CD4-positive, alpha-beta T cell (primary cell): ENCODE data around the gene COPE. TPM values are rescaled to one million over a fixed set of nuclear protein-coding genes. Genes with fewer than 3 reads are reported as not detected.
A peak's percentile ranks its signal among the peaks of the same experiment; 100 is the strongest.

ENCODE experiments used
- ATAC-seq: fragments of 200-7000 bp; cut with Tn5 transposase; one replicate; pipeline ENCODE4 v1.10.0; 2022; ENCODE audit warnings: mild to moderate bottlenecking; ENCODE audit not compliant: poor library complexity
- CTCF ChIA-PET: fragments of 350-600 bp; sonication (Branson Sonifier 250); formaldehyde crosslinking; loops from one replicate; lab custom pipeline; 2021; ENCODE audit warnings: antibody characterized with exemption, inconsistent platforms; lab: Charles Lee
- POLR2A ChIA-PET: fragments of 350-600 bp; sonication (Branson Sonifier 250); formaldehyde crosslinking; loops from one replicate; lab custom pipeline; 2021; ENCODE audit warnings: antibody characterized with exemption, inconsistent platforms; lab: Charles Lee
- DNase-seq, 14 experiments: peaks; one replicate each; pipeline ENCODE4 v3.0.0-alpha.2; 2013 to 2020; ENCODE audit warnings: mixed read lengths in 2 of 14
- H3K27ac ChIP-seq, 2 donors: one replicate each; pipeline versions ENCODE4 v1.5.1 to v1.7.0; 2013; ENCODE audit warnings: low read length in 2 of 2, low read depth in 1 of 2, mild to moderate bottlenecking in 1 of 2
- H3K27me3 ChIP-seq, 2 experiments: 1 replicate in 1 of 2; 2 replicates in 1 of 2; pipeline versions ENCODE4 v1.6.1 to v1.7.0; 2013; ENCODE audit warnings: low read length in 2 of 2, control low read depth in 1 of 2, mild to moderate bottlenecking in 1 of 2, moderate library complexity in 1 of 2; ENCODE audit not compliant: insufficient read depth in 2 of 2, control insufficient read depth in 1 of 2
- H3K36me3 ChIP-seq: one replicate; pipeline ENCODE4 v1.6.1; 2013; ENCODE audit warnings: low read length, control low read depth; ENCODE audit not compliant: insufficient read depth
- H3K4me1 ChIP-seq: one replicate; pipeline ENCODE4 v1.6.1; 2013; ENCODE audit warnings: low read length, control low read depth; ENCODE audit not compliant: insufficient read depth
- H3K4me3 ChIP-seq: one replicate; pipeline ENCODE4 v1.5.1; 2013; ENCODE audit warnings: mild to moderate bottlenecking, low read length, moderate library complexity
- H3K9me3 ChIP-seq, 2 experiments: 1 replicate in 1 of 2; 2 replicates in 1 of 2; pipeline versions ENCODE4 v1.6.1 to v1.7.0; 2013; ENCODE audit warnings: low read length in 2 of 2, mild to moderate bottlenecking in 2 of 2, control low read depth in 1 of 2, moderate library complexity in 1 of 2; ENCODE audit not compliant: control insufficient read depth in 1 of 2, insufficient read depth in 1 of 2
- H3K27ac Mint-ChIP-seq: one replicate; pipeline ENCODE4 v1.8.0; 2020; ENCODE audit warnings: mixed read lengths
- H3K27me3 Mint-ChIP-seq: one replicate; pipeline ENCODE4 v1.8.0; 2021; ENCODE audit warnings: mixed read lengths
- H3K36me3 Mint-ChIP-seq: one replicate; pipeline ENCODE4 v1.8.0; 2021; ENCODE audit warnings: low read depth, mixed read lengths
- H3K4me1 Mint-ChIP-seq: one replicate; pipeline ENCODE4 v1.8.0; 2021; ENCODE audit warnings: low read depth, mixed read lengths
- H3K4me3 Mint-ChIP-seq: one replicate; pipeline ENCODE4 v1.8.0; 2020; ENCODE audit warnings: mild to moderate bottlenecking, mixed read lengths
- H3K9me3 Mint-ChIP-seq: one replicate; pipeline ENCODE4 v1.8.0; 2020; ENCODE audit warnings: mixed read lengths
- CTCF ChIP-seq: fragments of 200-600 bp; IDR thresholded peaks from one replicate; pipeline ENCODE4 v1.8.0; 2022; ENCODE audit warnings: antibody characterized with exemption, mild to moderate bottlenecking
- intact Hi-C, 2 experiments: fragments of 100-400 bp; cut with DNase I in 1 of 2; cut with micrococcal nuclease in 1 of 2; formaldehyde crosslinking; loops; one replicate each; pipeline versions ENCODE4 v1.15.1 to v1.9.0; 2023 to 2025; cut with DNase I, micrococcal nuclease
- total RNA-seq, 174 experiments: library from RNA in 2 of 174; stranded (reverse) in 2 of 174; gene quantifications; one replicate each; pipeline ENCODE4 v1.2.3 and lab custom pipeline; 2021 to 2026

COPE gene
- total RNA-seq, 2 experiments from 2014 or later: 135 to 143 TPM

GRCh38 chr19:18898607-18899408, 20.4 kb downstream of the COPE start:
- H3K27me3 Mint-ChIP-seq: peaks cover 18% of the 10 kb centered on the region
- TF ChIP-seq CTCF: no peak
- ChIA-PET POLR2A (no interaction called here), CTCF (no interaction called here)
- Histone ChIP-seq H3K27ac (no peak overlapping the region), H3K4me1 (peaks cover 11% of the 10 kb centered on the region), H3K27me3 (peaks cover 16% of the 10 kb centered on the region in 2 experiments), H3K4me3 (no peak overlapping the region), H3K36me3 (peaks cover 38% of the 10 kb centered on the region), H3K9me3 (peaks cover 0 to 9% of the 10 kb centered on the region in 2 experiments)
- H3K36me3 Mint-ChIP-seq: peaks cover 29% of the 10 kb centered on the region
- ATAC-seq (no peak), DNase-seq (peak in 1 of 14 experiments; percentile 19)
- no peak overlapping the region for H3K4me3 Mint-ChIP-seq
- no peak overlapping the region for H3K27ac Mint-ChIP-seq
- H3K9me3 Mint-ChIP-seq: no peaks in the 10 kb centered on the region
- intact Hi-C loops: no loop called here
- peaks cover 13% of the 10 kb centered on the region for H3K4me1 Mint-ChIP-seq

- Histone ChIP-seq H3K4me1 (peaks cover 11% of the 10 kb centered on the region), H3K9me3 (peaks cover 0 to 8% of the 10 kb centered on the region in 2 experiments), H3K36me3 (peaks cover 34% of the 10 kb centered on the region), H3K4me3 (no peak overlapping the region), H3K27ac (no peak overlapping the region), H3K27me3 (peaks cover 17 to 19% of the 10 kb centered on the region in 2 experiments)
- DNase-seq: peak in 1 of 14 experiments; percentile 21
- ChIA-PET POLR2A (no interaction called here), CTCF (no interaction called here)
- Mint-ChIP-seq H3K27ac (no peak overlapping the region), H3K36me3 (peaks cover 23% of the 10 kb centered on the region), H3K27me3 (peaks cover 25% of the 10 kb centered on the region), H3K9me3 (no peaks in the 10 kb centered on the region), H3K4me1 (peaks cover 13% of the 10 kb centered on the region), H3K4me3 (no peak overlapping the region)
- ATAC-seq: no peak
- intact Hi-C loops: no loop called here
- no peak for TF ChIP-seq CTCF
Measured at GRCh38 chr19:18898081-18898606, 21.0 kb downstream of the COPE start.

- peak in 1 of 14 experiments; percentile 19 for DNase-seq
- H3K4me1 ChIP-seq: peaks cover 11% of the 10 kb centered on the region
- H3K9me3 Mint-ChIP-seq: no peaks in the 10 kb centered on the region
- H3K27ac Mint-ChIP-seq: peak overlapping the region; percentile 3
- H3K27ac ChIP-seq: no peak overlapping the region
- H3K4me1 Mint-ChIP-seq: peaks cover 13% of the 10 kb centered on the region
- no peak for TF ChIP-seq CTCF
- H3K27me3 Mint-ChIP-seq: peaks cover 25% of the 10 kb centered on the region
- peaks cover 17 to 19% of the 10 kb centered on the region in 2 experiments for H3K27me3 ChIP-seq
- peaks cover 21% of the 10 kb centered on the region for H3K36me3 Mint-ChIP-seq
- POLR2A ChIA-PET: no interaction called here
- H3K4me3 Mint-ChIP-seq: peak overlapping the region; percentile 66
- peaks cover 0 to 3% of the 10 kb centered on the region in 2 experiments for H3K9me3 ChIP-seq
- intact Hi-C loops: no loop called here
- peaks cover 29% of the 10 kb centered on the region for H3K36me3 ChIP-seq
- ATAC-seq: no peak
- H3K4me3 ChIP-seq: no peak overlapping the region
- CTCF ChIA-PET: interaction anchor here (0.7 kb wide), 1 partner anchor 900 kb away, joined by 3 read pairs; no protein-coding TSS in a partner anchor
Measured at GRCh38 chr19:18897094-18898029, 21.8 kb downstream of the COPE start.
